ENCODE data around the gene PLXNC1.

Gene PLXNC1

DNA sequence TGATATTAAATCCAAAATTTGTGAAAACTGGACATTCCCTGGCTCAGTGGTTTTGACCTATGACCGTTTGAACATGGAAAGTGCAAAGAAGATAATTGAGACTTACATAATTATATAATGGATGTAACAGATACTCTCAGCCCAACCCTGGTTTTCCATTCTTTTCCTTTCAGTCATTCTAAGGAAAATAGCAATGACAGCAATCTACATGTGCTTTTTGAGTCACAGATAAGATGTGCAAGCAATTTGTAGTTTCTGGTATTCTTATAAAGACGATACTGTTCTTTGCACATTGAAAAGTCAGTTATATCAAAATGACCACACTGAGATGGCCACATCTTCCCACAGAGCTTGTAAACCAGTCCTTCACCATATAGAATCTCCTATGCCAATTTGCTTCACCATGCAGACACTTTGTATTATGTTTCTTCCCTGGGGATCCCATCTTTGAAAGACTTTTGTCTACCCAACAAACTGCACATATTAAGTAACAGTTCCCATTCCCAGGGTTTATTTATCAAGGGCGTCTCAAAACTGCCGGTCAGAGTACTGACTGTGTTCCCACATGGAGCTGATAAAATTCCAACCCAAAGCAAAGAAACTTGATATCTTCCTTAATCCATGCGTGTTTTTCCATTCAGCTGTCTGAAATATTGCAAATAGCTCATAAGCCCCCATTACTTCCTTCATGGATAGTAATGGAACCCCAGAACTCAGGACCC is 34.8 kb downstream of the PLXNC1 start:
- Histone ChIP-seq H3K4me2 (ENCODE audit: low read length) (no peak overlapping the region), H4K8ac (ENCODE audit: low read depth, low read length) (no peak overlapping the region), H4K12ac (ENCODE audit: low read depth, low read length) (no peak overlapping the region), H3K4ac (ENCODE audit: low read depth, low read length) (no peak overlapping the region), H3K27me3 (ENCODE audit: insufficient read depth, low read length) (no peaks in the 10 kb centered on the region), H3K36me3 (ENCODE audit: control insufficient read depth in 1 of 2, insufficient read depth in 2 of 2, low read length in 2 of 2) (no peaks in the 10 kb centered on the region), H3K79me2 (ENCODE audit: control insufficient read depth, insufficient read depth, low read length, poor library complexity) (no peaks in the 10 kb centered on the region), H2BK120ac (ENCODE audit: insufficient read depth, low read length, poor library complexity) (no peak overlapping the region), H3K18ac (ENCODE audit: low read length) (no peak overlapping the region), H3K27ac (ENCODE audit: low read depth, low read length) (no peak overlapping the region), H2BK12ac (ENCODE audit: low read length) (no peak overlapping the region), H3K4me1 (ENCODE audit: control insufficient read depth in 1 of 2, insufficient read depth in 2 of 2, low read length in 2 of 2) (no peaks in the 10 kb centered on the region), H2BK5ac (ENCODE audit: low read depth, low read length, poor library complexity) (no peak overlapping the region), H3K9ac (ENCODE audit: low read length) (no peak overlapping the region), H3K4me3 (ENCODE audit: low read depth, low read length) (no peak overlapping the region), H3K79me1 (ENCODE audit: low read length) (no peaks in the 10 kb centered on the region), H4K91ac (ENCODE audit: low read depth, low read length) (no peak overlapping the region), H2AFZ (ENCODE audit: insufficient read depth, low read length, poor library complexity) (no peak overlapping the region), H3K14ac (ENCODE audit: low read length) (no peak overlapping the region), H3K23ac (ENCODE audit: low read length) (no peak overlapping the region), H2AK5ac (ENCODE audit: low read length) (no peak overlapping the region), H3K9me3 (ENCODE audit: insufficient read depth, low read depth, low read length) (no peaks in the 10 kb centered on the region)
- peak in 1 of 2 donors; percentile 69 for DNase-seq
- no CpG with 5 or more reads among the region's 5 CpGs for WGBS (ENCODE audit: extremely low coverage, insufficient coverage, insufficient read length)

GRCh38 chr12:94183708-94184379 is 35.5 kb downstream of the PLXNC1 start:
- H2AFZ ChIP-seq (ENCODE audit: insufficient read depth, low read length, poor library complexity) = no peak overlapping the region
- no peak overlapping the region for H4K8ac ChIP-seq (ENCODE audit: low read depth, low read length)
- no peak overlapping the region for H4K12ac ChIP-seq (ENCODE audit: low read depth, low read length)
- H3K9me3 ChIP-seq (ENCODE audit: insufficient read depth, low read depth, low read length) = no peaks in the 10 kb centered on the region
- no peaks in the 10 kb centered on the region for H3K79me2 ChIP-seq (ENCODE audit: control insufficient read depth, insufficient read depth, low read length, poor library complexity)
- H3K14ac ChIP-seq (ENCODE audit: low read length) = no peak overlapping the region
- no peak overlapping the region for H2BK12ac ChIP-seq (ENCODE audit: low read length)
- DNase-seq = peak in 1 of 2 donors; percentile 40
- H4K91ac ChIP-seq (ENCODE audit: low read depth, low read length) = no peak overlapping the region
- H3K4me1 ChIP-seq (ENCODE audit: control insufficient read depth in 1 of 2, insufficient read depth in 2 of 2, low read length in 2 of 2) = no peaks in the 10 kb centered on the region
- H3K27me3 ChIP-seq (ENCODE audit: insufficient read depth, low read length) = no peaks in the 10 kb centered on the region
- no peaks in the 10 kb centered on the region for H3K36me3 ChIP-seq (ENCODE audit: control insufficient read depth in 1 of 2, insufficient read depth in 2 of 2, low read length in 2 of 2)
- no peak overlapping the region for H2BK120ac ChIP-seq (ENCODE audit: insufficient read depth, low read length, poor library complexity)
- no peak overlapping the region for H3K23ac ChIP-seq (ENCODE audit: low read length)
- no peak overlapping the region for H3K27ac ChIP-seq (ENCODE audit: low read depth, low read length)
- no peaks in the 10 kb centered on the region for H3K79me1 ChIP-seq (ENCODE audit: low read length)
- no peak overlapping the region for H3K18ac ChIP-seq (ENCODE audit: low read length)
- H3K9ac ChIP-seq (ENCODE audit: low read length) = no peak overlapping the region
- no peak overlapping the region for H2BK5ac ChIP-seq (ENCODE audit: low read depth, low read length, poor library complexity)
- H3K4ac ChIP-seq (ENCODE audit: low read depth, low read length) = no peak overlapping the region
- no peak overlapping the region for H3K4me2 ChIP-seq (ENCODE audit: low read length)
- no peak overlapping the region for H2AK5ac ChIP-seq (ENCODE audit: low read length)
- no peak overlapping the region for H3K4me3 ChIP-seq (ENCODE audit: low read depth, low read length)
- no CpG with 5 or more reads among the region's 9 CpGs for WGBS (ENCODE audit: extremely low coverage, insufficient coverage, insufficient read length)

GRCh38 chr12:94184995-94185719 is 36.8 kb downstream of the PLXNC1 start:
- Histone ChIP-seq H4K8ac (ENCODE audit: low read depth, low read length) (no peak overlapping the region), H3K79me1 (ENCODE audit: low read length) (no peaks in the 10 kb centered on the region), H3K4me1 (ENCODE audit: control insufficient read depth in 1 of 2, insufficient read depth in 2 of 2, low read length in 2 of 2) (no peaks in the 10 kb centered on the region), H3K79me2 (ENCODE audit: control insufficient read depth, insufficient read depth, low read length, poor library complexity) (no peaks in the 10 kb centered on the region), H2AK5ac (ENCODE audit: low read length) (no peak overlapping the region), H3K36me3 (ENCODE audit: control insufficient read depth in 1 of 2, insufficient read depth in 2 of 2, low read length in 2 of 2) (no peaks in the 10 kb centered on the region), H3K4ac (ENCODE audit: low read depth, low read length) (no peak overlapping the region), H3K27me3 (ENCODE audit: insufficient read depth, low read length) (no peaks in the 10 kb centered on the region), H3K14ac (ENCODE audit: low read length) (no peak overlapping the region), H2AFZ (ENCODE audit: insufficient read depth, low read length, poor library complexity) (no peak overlapping the region), H4K91ac (ENCODE audit: low read depth, low read length) (no peak overlapping the region), H3K18ac (ENCODE audit: low read length) (no peak overlapping the region), H3K9ac (ENCODE audit: low read length) (no peak overlapping the region), H3K27ac (ENCODE audit: low read depth, low read length) (no peak overlapping the region), H2BK120ac (ENCODE audit: insufficient read depth, low read length, poor library complexity) (no peak overlapping the region), H2BK5ac (ENCODE audit: low read depth, low read length, poor library complexity) (no peak overlapping the region), H4K12ac (ENCODE audit: low read depth, low read length) (no peak overlapping the region), H3K4me3 (ENCODE audit: low read depth, low read length) (no peak overlapping the region), H2BK12ac (ENCODE audit: low read length) (no peak overlapping the region), H3K4me2 (ENCODE audit: low read length) (no peak overlapping the region), H3K9me3 (ENCODE audit: insufficient read depth, low read depth, low read length) (no peaks in the 10 kb centered on the region), H3K23ac (ENCODE audit: low read length) (no peak overlapping the region)
- no peak for DNase-seq
- WGBS (ENCODE audit: extremely low coverage, insufficient coverage, insufficient read length) = no CpG with 5 or more reads among the region's 7 CpGs

GRCh38 chr12:94185801-94186200 is 37.4 kb downstream of the PLXNC1 start:
- no peak overlapping the region for H2BK120ac ChIP-seq (ENCODE audit: insufficient read depth, low read length, poor library complexity)
- H3K4me2 ChIP-seq (ENCODE audit: low read length) = no peak overlapping the region
- H3K79me1 ChIP-seq (ENCODE audit: low read length) = no peaks in the 10 kb centered on the region
- H3K23ac ChIP-seq (ENCODE audit: low read length) = no peak overlapping the region
- no peaks in the 10 kb centered on the region for H3K27me3 ChIP-seq (ENCODE audit: insufficient read depth, low read length)
- no peak overlapping the region for H3K4me3 ChIP-seq (ENCODE audit: low read depth, low read length)
- H3K9ac ChIP-seq (ENCODE audit: low read length) = no peak overlapping the region
- H2BK12ac ChIP-seq (ENCODE audit: low read length) = no peak overlapping the region
- H2AFZ ChIP-seq (ENCODE audit: insufficient read depth, low read length, poor library complexity) = no peak overlapping the region
- no peaks in the 10 kb centered on the region for H3K36me3 ChIP-seq (ENCODE audit: control insufficient read depth in 1 of 2, insufficient read depth in 2 of 2, low read length in 2 of 2)
- no peaks in the 10 kb centered on the region for H3K79me2 ChIP-seq (ENCODE audit: control insufficient read depth, insufficient read depth, low read length, poor library complexity)
- no peak overlapping the region for H3K18ac ChIP-seq (ENCODE audit: low read length)
- H3K4ac ChIP-seq (ENCODE audit: low read depth, low read length) = no peak overlapping the region
- no peaks in the 10 kb centered on the region for H3K4me1 ChIP-seq (ENCODE audit: control insufficient read depth in 1 of 2, insufficient read depth in 2 of 2, low read length in 2 of 2)
- H2AK5ac ChIP-seq (ENCODE audit: low read length) = no peak overlapping the region
- no peak overlapping the region for H4K8ac ChIP-seq (ENCODE audit: low read depth, low read length)
- no peak overlapping the region for H4K12ac ChIP-seq (ENCODE audit: low read depth, low read length)
- no peak overlapping the region for H3K14ac ChIP-seq (ENCODE audit: low read length)
- no peak overlapping the region for H3K27ac ChIP-seq (ENCODE audit: low read depth, low read length)
- H2BK5ac ChIP-seq (ENCODE audit: low read depth, low read length, poor library complexity) = no peak overlapping the region
- H3K9me3 ChIP-seq (ENCODE audit: insufficient read depth, low read depth, low read length) = peaks cover 2% of the 10 kb centered on the region
- no CpG with 5 or more reads among the region's 7 CpGs for WGBS (ENCODE audit: extremely low coverage, insufficient coverage, insufficient read length)
- no peak for DNase-seq
- no peak overlapping the region for H4K91ac ChIP-seq (ENCODE audit: low read depth, low read length)
